Uterus (tissue), 4 donors: ENCODE data around the gene THOC6. TPM values are rescaled to one million over a fixed set of nuclear protein-coding genes. Genes with fewer than 3 reads are reported as not detected.
A peak's percentile ranks its signal among the peaks of the same experiment; 100 is the strongest.

Experiments used
- DNase-seq, 2 donors: peaks; one replicate each; pipeline ENCODE4 v3.0.0-alpha.2; 2019 to 2020
- H3K27ac ChIP-seq, 2 donors: fragments of 200-600 bp; sonication (generic); 1 replicate in 1 of 2; 2 replicates in 1 of 2; pipeline ENCODE4 v1.5.1; 2016 to 2018
- H3K27me3 ChIP-seq, 2 donors: fragments of 200-600 bp; sonication (generic); one replicate each; pipeline ENCODE4 v1.5.1; 2018 to 2019; ENCODE audit warnings: control low read depth in 1 of 2
- H3K36me3 ChIP-seq, 2 donors: fragments of 200-600 bp; sonication (generic); one replicate each; pipeline ENCODE4 v1.5.1; 2019; ENCODE audit warnings: control low read depth in 1 of 2
- H3K4me1 ChIP-seq, 2 donors: fragments of 200-600 bp; sonication (generic); one replicate each; pipeline ENCODE4 v1.5.1; 2018 to 2019; ENCODE audit warnings: control low read depth in 1 of 2
- H3K4me3 ChIP-seq, 2 donors: fragments of 200-600 bp; sonication (generic); 1 replicate in 1 of 2; 2 replicates in 1 of 2; pipeline ENCODE4 v1.5.1; 2018 to 2019; ENCODE audit warnings: mild to moderate bottlenecking in 1 of 2
- H3K9me3 ChIP-seq, 2 donors: fragments of 200-600 bp; sonication (generic); one replicate each; pipeline ENCODE4 v1.5.1; 2019; ENCODE audit warnings: control low read depth in 1 of 2
- POLR2A ChIP-seq, 2 donors: fragments of 450-650 bp; IDR thresholded peaks; one replicate each; pipeline ENCODE4 v1.6.1; 2016; ENCODE audit warnings: antibody characterized with exemption in 2 of 2, mild to moderate bottlenecking in 1 of 2, moderate library complexity in 1 of 2
- intact Hi-C: fragments of 100-400 bp; cut with DNase I; formaldehyde crosslinking; loops from one replicate; pipeline ENCODE4 v1.15.1; 2023; ENCODE audit warnings: low total_unique reads
- total RNA-seq, 4 donors: library from RNA; depleted of rRNA in 3 of 4; stranded (reverse); fragments of >200 nt in 3 of 4; gene quantifications; one replicate each; pipeline versions ENCODE4 v1.1.0 to v1.2.4, GENCODE V29; 2014 to 2023
- TF ChIP-seq, protein P1 (sequence below), 4 experiments: fragments of 200-600 bp in 2 of 4; fragments of 450-650 bp in 2 of 4; sonication (generic) in 2 of 4; IDR thresholded peaks; one replicate each; pipeline ENCODE4 v1.5.1; 2016 to 2019; ENCODE audit warnings: antibody characterized with exemption in 4 of 4, mild to moderate bottlenecking in 2 of 4, moderate library complexity in 1 of 4
- donor health status: DM: yes; HTN: yes; CAD: no.

The THOC6 gene
- total RNA-seq, 4 donors from 2014 or later: 3.8 to 29.0 (median 22.3) TPM

DNA sequence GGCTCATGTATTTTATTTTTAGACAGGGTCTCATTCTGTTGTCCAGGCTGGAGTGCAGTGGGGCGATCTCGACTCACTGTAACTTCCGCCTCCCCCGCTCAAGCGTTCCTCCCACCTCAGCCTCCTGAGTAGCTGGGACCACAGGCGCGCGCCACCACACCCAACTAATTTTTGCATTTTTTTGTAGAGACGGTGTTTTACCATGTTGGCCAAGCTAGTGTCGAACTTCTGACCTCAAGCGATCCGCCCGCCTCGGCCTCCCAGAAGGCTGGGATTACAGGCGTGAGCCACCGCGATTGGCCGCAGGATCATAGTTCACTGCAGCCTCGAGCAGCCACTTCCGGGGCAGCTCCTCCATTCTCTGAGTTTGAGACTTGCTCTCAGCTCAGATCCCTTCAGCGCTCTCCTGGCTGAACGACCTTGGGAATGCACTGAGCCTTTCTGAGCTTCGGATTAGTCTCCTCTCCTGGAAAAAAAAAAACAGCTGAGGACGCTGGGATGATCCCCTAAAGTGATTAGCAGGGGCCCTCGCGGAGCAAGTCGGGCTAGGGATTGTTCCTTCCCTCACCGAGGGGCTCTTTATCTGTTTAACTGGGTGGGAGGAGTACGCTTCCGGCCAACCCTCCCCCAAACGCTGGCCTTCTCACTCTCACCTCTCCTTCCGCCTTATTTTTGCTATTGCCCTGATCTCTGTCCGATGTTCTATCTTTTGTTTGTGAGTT, 42.5 kb upstream of the THOC6 start:
- no peak for TF ChIP-seq POLR2A (IDR thresholded peaks at IDR 0.05)
- TF ChIP-seq, protein P1, sequence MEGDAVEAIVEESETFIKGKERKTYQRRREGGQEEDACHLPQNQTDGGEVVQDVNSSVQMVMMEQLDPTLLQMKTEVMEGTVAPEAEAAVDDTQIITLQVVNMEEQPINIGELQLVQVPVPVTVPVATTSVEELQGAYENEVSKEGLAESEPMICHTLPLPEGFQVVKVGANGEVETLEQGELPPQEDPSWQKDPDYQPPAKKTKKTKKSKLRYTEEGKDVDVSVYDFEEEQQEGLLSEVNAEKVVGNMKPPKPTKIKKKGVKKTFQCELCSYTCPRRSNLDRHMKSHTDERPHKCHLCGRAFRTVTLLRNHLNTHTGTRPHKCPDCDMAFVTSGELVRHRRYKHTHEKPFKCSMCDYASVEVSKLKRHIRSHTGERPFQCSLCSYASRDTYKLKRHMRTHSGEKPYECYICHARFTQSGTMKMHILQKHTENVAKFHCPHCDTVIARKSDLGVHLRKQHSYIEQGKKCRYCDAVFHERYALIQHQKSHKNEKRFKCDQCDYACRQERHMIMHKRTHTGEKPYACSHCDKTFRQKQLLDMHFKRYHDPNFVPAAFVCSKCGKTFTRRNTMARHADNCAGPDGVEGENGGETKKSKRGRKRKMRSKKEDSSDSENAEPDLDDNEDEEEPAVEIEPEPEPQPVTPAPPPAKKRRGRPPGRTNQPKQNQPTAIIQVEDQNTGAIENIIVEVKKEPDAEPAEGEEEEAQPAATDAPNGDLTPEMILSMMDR (IDR thresholded peaks at IDR 0.05): no peak
- Histone ChIP-seq H3K9me3 (no peaks in the 10 kb centered on the region), H3K27ac (no peak overlapping the region), H3K4me1 (peaks cover 0 to 13% of the 10 kb centered on the region in 2 donors), H3K4me3 (peak overlapping the region; percentile 69 to 78), H3K36me3 (no peaks in the 10 kb centered on the region), H3K27me3 (no peaks in the 10 kb centered on the region)
- no peak for DNase-seq
- intact Hi-C loops: no loop called here

GRCh38 chr16:2981899-2982250, 42.0 kb upstream of the THOC6 start:
- peaks cover 0 to 13% of the 10 kb centered on the region in 2 donors for H3K4me1 ChIP-seq
- TF ChIP-seq, protein P1 (IDR thresholded peaks at IDR 0.05): no peak
- TF ChIP-seq POLR2A (IDR thresholded peaks at IDR 0.05): no peak
- intact Hi-C loops: no loop called here
- no peaks in the 10 kb centered on the region for H3K36me3 ChIP-seq
- H3K27me3 ChIP-seq: no peaks in the 10 kb centered on the region
- no peaks in the 10 kb centered on the region for H3K9me3 ChIP-seq
- no peak for DNase-seq
- no peak overlapping the region for H3K27ac ChIP-seq
- H3K4me3 ChIP-seq: no peak overlapping the region

DNA sequence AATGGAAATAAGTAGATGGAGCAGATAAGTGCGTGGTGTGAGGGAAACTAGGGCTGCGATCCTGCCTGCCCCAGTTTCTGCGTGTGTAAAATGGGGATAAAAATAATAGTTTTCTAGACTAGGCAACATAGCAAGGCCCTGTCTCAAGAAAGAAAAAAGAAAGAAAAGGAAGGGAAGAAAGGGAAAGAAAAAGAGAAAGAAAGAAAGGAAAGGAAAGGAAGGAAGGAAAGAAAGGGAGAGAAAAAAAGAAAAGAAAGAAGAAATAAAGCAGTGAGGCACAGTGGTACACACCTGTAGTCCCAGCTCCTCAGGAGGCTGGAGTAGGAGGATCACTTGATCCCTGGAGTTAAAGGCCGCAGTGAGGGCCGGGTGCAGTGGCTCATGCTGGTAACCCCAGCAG, 41.4 kb upstream of the THOC6 start:
- H3K4me3 ChIP-seq: no peak overlapping the region
- no peak overlapping the region for H3K27ac ChIP-seq
- H3K9me3 ChIP-seq: no peaks in the 10 kb centered on the region
- no peaks in the 10 kb centered on the region for H3K36me3 ChIP-seq
- no peaks in the 10 kb centered on the region for H3K27me3 ChIP-seq
- DNase-seq: no peak
- no peak for TF ChIP-seq POLR2A (IDR thresholded peaks at IDR 0.05)
- TF ChIP-seq, protein P1 (IDR thresholded peaks at IDR 0.05): no peak
- H3K4me1 ChIP-seq: peaks cover 0 to 13% of the 10 kb centered on the region in 2 donors
- intact Hi-C loops: no loop called here

DNA sequence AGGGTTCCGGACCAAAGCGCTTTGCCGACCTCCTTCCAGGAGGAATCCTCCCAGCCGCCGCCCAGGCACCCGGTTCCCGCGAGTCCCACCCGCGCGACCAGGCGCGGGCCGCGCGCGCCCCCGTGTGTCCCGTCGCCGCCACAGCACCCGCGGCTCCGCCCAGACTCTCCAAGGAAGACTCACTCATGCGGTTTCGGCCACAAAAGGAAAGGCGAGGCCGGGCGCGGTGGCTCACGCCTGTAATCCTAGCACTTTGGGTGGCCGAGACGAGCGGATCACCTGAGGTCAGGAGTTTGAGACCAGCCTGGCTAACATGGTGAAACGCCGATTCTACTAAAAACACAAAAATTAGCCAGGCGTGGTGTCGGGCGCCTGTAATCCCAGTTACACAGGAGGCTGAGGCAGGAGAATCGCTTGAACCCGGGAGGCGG, 40.1 kb upstream of the THOC6 start:
- no peak for TF ChIP-seq POLR2A (IDR thresholded peaks at IDR 0.05)
- TF ChIP-seq, protein P1 (IDR thresholded peaks at IDR 0.05): peak; percentile 64 to 96 (median 94)
- H3K27me3 ChIP-seq: no peaks in the 10 kb centered on the region
- peaks cover 0 to 13% of the 10 kb centered on the region in 2 donors for H3K4me1 ChIP-seq
- no peaks in the 10 kb centered on the region for H3K36me3 ChIP-seq
- H3K27ac ChIP-seq: no peak overlapping the region
- peak; percentile 63 to 85 for DNase-seq
- intact Hi-C loops: no loop called here
- no peak overlapping the region for H3K4me3 ChIP-seq
- no peaks in the 10 kb centered on the region for H3K9me3 ChIP-seq

GRCh38 chr16:2985462-2985861, 38.4 kb upstream of the THOC6 start:
- H3K9me3 ChIP-seq: no peaks in the 10 kb centered on the region
- H3K27me3 ChIP-seq: no peaks in the 10 kb centered on the region
- no peak overlapping the region for H3K4me3 ChIP-seq
- intact Hi-C loops: no loop called here
- no peak for DNase-seq
- peaks cover 0 to 6% of the 10 kb centered on the region in 2 donors for H3K4me1 ChIP-seq
- no peak for TF ChIP-seq POLR2A (IDR thresholded peaks at IDR 0.05)
- TF ChIP-seq, protein P1 (IDR thresholded peaks at IDR 0.05): no peak
- H3K27ac ChIP-seq: no peak overlapping the region
- H3K36me3 ChIP-seq: no peaks in the 10 kb centered on the region
